Hepatic stellate cell (primary cell): Measurements from ENCODE around the gene KRTAP4-6.
"Not testable (repeated sequence)": the region's sequence is repeated elsewhere in the genome, so short reads cannot be mapped to it uniquely, and the experiment has no call there.

Source experiments
- DNase-seq: peaks from one replicate; pipeline ENCODE4 v3.0.0; 2011; ENCODE audit warnings: low spot score

The KRTAP4-6 gene

GRCh38 chr17:41140360-41141131 is at the start of gene KRTAP4-6:
Gene KRTAP4-6 (minus strand): TSS chr17:41140544. CDS start chr17:41140487, 57 bp downstream.
- DNase-seq = peak; percentile 35

GRCh38 chr17:41189837-41190318 is 49.5 kb upstream of the KRTAP4-6 start, which contains the start of gene KRTAP9-1:
Gene KRTAP9-1 (plus strand): TSS chr17:41189887. CDS start chr17:41189887, 0 bp downstream.
- DNase-seq = not testable (repeated sequence)

- DNase-seq = no peak
Measured at GRCh38 chr17:41186872-41187271, 46.5 kb upstream of the KRTAP4-6 start.

- no peak for DNase-seq
Measured at GRCh38 chr17:41185001-41185400, 44.7 kb upstream of the KRTAP4-6 start.

- DNase-seq = no peak
Measured at GRCh38 chr17:41184480-41184961, 44.2 kb upstream of the KRTAP4-6 start, which contains the start of gene KRTAP4-1. Gene KRTAP4-1 (minus strand): TSS chr17:41184911. CDS start chr17:41184854, 57 bp downstream.

GRCh38 chr17:41178843-41179616 is 38.7 kb upstream of the KRTAP4-6 start:
- DNase-seq = no peak

- no peak for DNase-seq
Measured at GRCh38 chr17:41178341-41178740, 38.0 kb upstream of the KRTAP4-6 start.

GRCh38 chr17:41177727-41178271 is 37.5 kb upstream of the KRTAP4-6 start, which contains the start of gene KRTAP4-2:
Gene KRTAP4-2 (minus strand): TSS chr17:41178221. CDS start chr17:41178164, 57 bp downstream.
- DNase-seq = no peak

- DNase-seq = no peak
Measured at GRCh38 chr17:41176744-41177387, 36.5 kb upstream of the KRTAP4-6 start.

- no peak for DNase-seq
Measured at GRCh38 chr17:41171886-41172285, 31.5 kb upstream of the KRTAP4-6 start.

GRCh38 chr17:41168121-41168520 is 27.8 kb upstream of the KRTAP4-6 start, which contains the start of gene KRTAP4-3:
Gene KRTAP4-3 (minus strand): TSS chr17:41168221. CDS start chr17:41168172, 49 bp downstream.
- DNase-seq = no peak

GRCh38 chr17:41167561-41167960 is 27.2 kb upstream of the KRTAP4-6 start:
- no peak for DNase-seq

- DNase-seq = no peak
Measured at GRCh38 chr17:41163828-41164227, 23.5 kb upstream of the KRTAP4-6 start.

- DNase-seq = no peak
Measured at GRCh38 chr17:41160648-41161047, 20.3 kb upstream of the KRTAP4-6 start, which contains the start of gene KRTAP4-4. Gene KRTAP4-4 (minus strand): TSS chr17:41160748. CDS start chr17:41160691, 57 bp downstream.

GRCh38 chr17:41160190-41160589 is 19.8 kb upstream of the KRTAP4-6 start:
- DNase-seq = not testable (repeated sequence)

- no peak for DNase-seq
Measured at GRCh38 chr17:41153856-41154255, 13.5 kb upstream of the KRTAP4-6 start.

GRCh38 chr17:41151525-41151924 is 11.2 kb upstream of the KRTAP4-6 start:
- no peak for DNase-seq

GRCh38 chr17:41150026-41150425 is 9.7 kb upstream of the KRTAP4-6 start:
- DNase-seq = no peak

- no peak for DNase-seq
Measured at GRCh38 chr17:41149652-41149985, 9.3 kb upstream of the KRTAP4-6 start, which contains the start of gene KRTAP4-5. Gene KRTAP4-5 (minus strand): TSS chr17:41149825. CDS start chr17:41149767, 58 bp downstream.

GRCh38 chr17:41148971-41149651 is 8.8 kb upstream of the KRTAP4-6 start:
- not testable (repeated sequence) for DNase-seq
